Suprapubic skin (tissue), 4 donors: ENCODE results near the gene CDH3. TPM values are rescaled to one million over a fixed set of nuclear protein-coding genes. Genes with fewer than 3 reads are reported as not detected.

Source experiments
- DNase-seq, 2 donors: peaks; one replicate each; pipeline ENCODE4 v3.0.0-alpha.2; 2019; ENCODE audit warnings: low spot score in 2 of 2
- H3K27ac ChIP-seq: fragments of 200-600 bp; sonication (generic); one replicate; pipeline ENCODE4 v1.5.1; 2019
- H3K27me3 ChIP-seq: fragments of 200-600 bp; sonication (generic); one replicate; pipeline ENCODE4 v1.5.1; 2019
- H3K36me3 ChIP-seq: fragments of 200-600 bp; sonication (generic); one replicate; pipeline ENCODE4 v1.5.1; 2019
- H3K4me1 ChIP-seq: fragments of 200-600 bp; sonication (generic); one replicate; pipeline ENCODE4 v1.5.1; 2019
- H3K4me3 ChIP-seq: fragments of 200-600 bp; sonication (generic); one replicate; pipeline ENCODE4 v1.5.1; 2019; ENCODE audit warnings: mild to moderate bottlenecking
- H3K9me3 ChIP-seq: fragments of 200-600 bp; sonication (generic); one replicate; pipeline ENCODE4 v1.5.1; 2019
- CTCF ChIP-seq, 2 donors: fragments of 200-600 bp in 1 of 2; fragments of 450-650 bp in 1 of 2; sonication (generic) in 1 of 2; IDR thresholded peaks; one replicate each; pipeline ENCODE4 v1.5.1; 2016 to 2019; ENCODE audit warnings: antibody characterized with exemption in 2 of 2, mild to moderate bottlenecking in 1 of 2, moderate library complexity in 1 of 2
- EP300 ChIP-seq: sonication (generic); formaldehyde crosslinking; IDR thresholded peaks from one replicate; pipeline ENCODE4 v1.6.1; 2017; ENCODE audit warnings: antibody characterized with exemption
- POLR2A ChIP-seq, 2 donors: fragments of 450-650 bp; IDR thresholded peaks; one replicate each; pipeline ENCODE4 v1.6.1; 2017; ENCODE audit warnings: antibody characterized with exemption in 2 of 2, mild to moderate bottlenecking in 2 of 2, moderate library complexity in 2 of 2
- POLR2AphosphoS5 ChIP-seq, 3 donors: sonication (generic); formaldehyde crosslinking; IDR thresholded peaks; one replicate each; pipeline ENCODE4 v1.6.1; 2017; ENCODE audit warnings: antibody characterized with exemption in 3 of 3
- WGBS: methylation state at CpG from one replicate; pipeline ENCODE4 v1.1.5; 2018; 5-methylcytosine and 5-hydroxymethylcytosine counted together
- total RNA-seq, 4 donors: library from RNA; depleted of rRNA; stranded (reverse); fragments of >200 nt; gene quantifications; one replicate each; pipeline ENCODE4 v1.1.0, GENCODE V29; 2016

Gene CDH3
- 10 to 100 TPM; 39.0 to 96.8 (median 70.1) TPM for total RNA-seq

DNA sequence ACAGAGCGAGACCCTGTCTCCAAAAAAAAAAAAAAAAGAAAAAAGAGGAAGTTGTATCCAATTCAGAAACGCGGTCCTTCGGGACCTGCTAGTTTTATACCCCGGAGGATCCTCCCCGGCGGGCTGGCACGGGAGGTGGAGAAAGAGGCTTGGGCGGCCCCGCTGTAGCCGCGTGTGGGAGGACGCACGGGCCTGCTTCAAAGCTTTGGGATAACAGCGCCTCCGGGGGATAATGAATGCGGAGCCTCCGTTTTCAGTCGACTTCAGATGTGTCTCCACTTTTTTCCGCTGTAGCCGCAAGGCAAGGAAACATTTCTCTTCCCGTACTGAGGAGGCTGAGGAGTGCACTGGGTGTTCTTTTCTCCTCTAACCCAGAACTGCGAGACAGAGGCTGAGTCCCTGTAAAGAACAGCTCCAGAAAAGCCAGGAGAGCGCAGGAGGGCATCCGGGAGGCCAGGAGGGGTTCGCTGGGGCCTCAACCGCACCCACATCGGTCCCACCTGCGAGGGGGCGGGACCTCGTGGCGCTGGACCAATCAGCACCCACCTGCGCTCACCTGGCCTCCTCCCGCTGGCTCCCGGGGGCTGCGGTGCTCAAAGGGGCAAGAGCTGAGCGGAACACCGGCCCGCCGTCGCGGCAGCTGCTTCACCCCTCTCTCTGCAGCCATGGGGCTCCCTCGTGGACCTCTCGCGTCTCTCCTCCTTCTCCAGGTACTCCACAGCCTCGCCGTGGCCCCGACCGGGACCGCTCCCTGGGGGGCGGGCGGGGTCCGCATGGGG lies at the start of gene CDH3:
CDH3 (plus strand) TSS at position 596 of the 779 bp plus-strand sequence; CDS start at position 666, 70 bp downstream.
- peaks cover 59% of the 10 kb centered on the region for H3K27me3 ChIP-seq
- peaks cover 27% of the 10 kb centered on the region for H3K4me1 ChIP-seq
- H3K27ac ChIP-seq = peak within 1 kb of the TSS; percentile 71
- WGBS = under 1% methylated on average over 52 of the region's 53 CpGs
- no peaks in the 10 kb centered on the region for H3K9me3 ChIP-seq
- DNase-seq = no peak
- TF ChIP-seq CTCF (IDR thresholded peaks at IDR 0.05) = no peak
- TF ChIP-seq POLR2A (IDR thresholded peaks at IDR 0.05) = no peak
- no peak for TF ChIP-seq POLR2AphosphoS5 (IDR thresholded peaks at IDR 0.05)
- TF ChIP-seq EP300 = no peak
- H3K4me3 ChIP-seq = peak within 1 kb of the TSS; percentile 61
- no peaks in the 10 kb centered on the region for H3K36me3 ChIP-seq

DNA sequence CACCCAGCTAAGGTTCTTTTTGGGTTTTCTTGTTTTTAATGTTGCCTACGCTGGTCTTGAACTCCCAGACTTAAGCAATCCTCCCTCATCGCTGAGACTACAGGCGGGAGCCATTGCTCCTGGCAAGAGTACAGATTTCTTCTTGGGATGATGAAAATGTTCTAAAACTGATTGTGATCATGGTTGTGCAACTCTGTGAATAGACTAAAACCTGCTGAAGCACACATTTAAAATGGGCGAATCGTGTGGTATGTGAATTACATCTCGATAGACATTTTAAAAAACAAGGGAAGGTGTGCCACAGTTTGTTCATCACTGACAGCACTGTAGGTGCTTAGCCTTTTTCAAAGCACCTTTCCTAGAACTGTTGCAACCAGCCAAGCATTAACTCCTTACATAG lies 48.8 kb upstream of the CDH3 start:
- no peak for DNase-seq
- H3K4me3 ChIP-seq = no peak overlapping the region
- H3K9me3 ChIP-seq = no peaks in the 10 kb centered on the region
- no peaks in the 10 kb centered on the region for H3K4me1 ChIP-seq
- 86% methylated on average over 6 of the region's 6 CpGs for WGBS
- H3K27me3 ChIP-seq = no peaks in the 10 kb centered on the region
- H3K36me3 ChIP-seq = no peaks in the 10 kb centered on the region
- no peak for TF ChIP-seq POLR2AphosphoS5 (IDR thresholded peaks at IDR 0.05)
- TF ChIP-seq CTCF (IDR thresholded peaks at IDR 0.05) = no peak
- no peak for TF ChIP-seq EP300
- TF ChIP-seq POLR2A (IDR thresholded peaks at IDR 0.05) = no peak
- no peak overlapping the region for H3K27ac ChIP-seq

DNA sequence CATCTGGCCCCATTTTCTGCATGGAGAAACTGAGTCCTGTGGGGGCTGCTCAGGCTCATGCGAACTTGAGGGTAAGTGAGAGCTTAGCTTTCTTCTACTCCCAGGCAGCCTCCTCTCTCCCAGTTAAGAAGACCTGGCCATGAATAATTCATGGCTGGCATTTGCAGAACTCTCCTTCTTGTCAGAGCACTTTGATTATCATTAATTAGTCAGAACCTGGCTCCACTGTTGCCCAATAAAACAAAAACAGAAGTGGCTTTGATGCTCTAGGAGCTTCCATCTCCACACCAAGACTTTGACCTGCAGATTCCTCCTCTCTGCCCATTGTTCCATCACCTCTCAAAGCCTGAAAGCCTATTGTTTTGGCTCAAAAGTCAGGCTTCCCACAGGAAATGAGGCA lies 45.5 kb upstream of the CDH3 start:
- no peaks in the 10 kb centered on the region for H3K36me3 ChIP-seq
- TF ChIP-seq CTCF (IDR thresholded peaks at IDR 0.05) = no peak
- no peak for TF ChIP-seq POLR2AphosphoS5 (IDR thresholded peaks at IDR 0.05)
- no peak for TF ChIP-seq EP300
- H3K9me3 ChIP-seq = no peaks in the 10 kb centered on the region
- no peak overlapping the region for H3K4me3 ChIP-seq
- no peak overlapping the region for H3K27ac ChIP-seq
- no peaks in the 10 kb centered on the region for H3K4me1 ChIP-seq
- H3K27me3 ChIP-seq = no peaks in the 10 kb centered on the region
- 94% methylated on average over 1 of the region's 1 CpG for WGBS
- DNase-seq = no peak

GRCh38 chr16:68605746-68606145 lies 39.4 kb upstream of the CDH3 start:
- TF ChIP-seq POLR2AphosphoS5 (IDR thresholded peaks at IDR 0.05) (no peak), EP300 (no peak), POLR2A (IDR thresholded peaks at IDR 0.05) (no peak), CTCF (IDR thresholded peaks at IDR 0.05) (no peak)
- Histone ChIP-seq H3K4me3 (no peak overlapping the region), H3K36me3 (no peaks in the 10 kb centered on the region), H3K27ac (no peak overlapping the region), H3K27me3 (no peaks in the 10 kb centered on the region), H3K9me3 (no peaks in the 10 kb centered on the region), H3K4me1 (no peaks in the 10 kb centered on the region)
- no peak for DNase-seq
- 69% methylated on average over 5 of the region's 5 CpGs for WGBS

DNA sequence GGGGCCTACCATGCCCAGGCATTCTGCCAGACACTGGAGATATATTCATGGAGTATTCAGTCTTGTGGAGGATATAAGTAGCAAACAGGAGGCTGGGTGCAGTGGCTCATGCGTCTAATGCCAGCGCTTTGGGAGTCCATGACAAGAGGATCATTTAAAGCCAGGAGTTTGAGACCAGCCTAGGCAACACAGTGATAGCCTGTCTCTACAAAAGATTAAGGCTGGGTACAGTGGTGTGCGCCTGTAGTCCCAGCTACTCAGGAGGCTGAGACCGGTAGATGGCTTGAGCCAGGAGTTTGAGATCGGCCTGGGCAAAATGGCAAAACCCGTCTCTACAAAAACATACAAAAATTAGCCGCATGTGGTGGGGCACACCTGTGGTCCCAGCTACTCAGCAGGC lies 37.7 kb upstream of the CDH3 start:
- no peak overlapping the region for H3K4me3 ChIP-seq
- WGBS = 86% methylated on average over 7 of the region's 7 CpGs

More for the DNA sequence above, 37.7 kb upstream of the CDH3 start:
- Histone ChIP-seq H3K27me3 (no peaks in the 10 kb centered on the region), H3K4me1 (no peaks in the 10 kb centered on the region), H3K36me3 (no peaks in the 10 kb centered on the region), H3K27ac (no peak overlapping the region), H3K9me3 (no peaks in the 10 kb centered on the region)
- no peak for DNase-seq
- no peak for TF ChIP-seq CTCF (IDR thresholded peaks at IDR 0.05)
- no peak for TF ChIP-seq EP300
- no peak for TF ChIP-seq POLR2AphosphoS5 (IDR thresholded peaks at IDR 0.05)
- TF ChIP-seq POLR2A (IDR thresholded peaks at IDR 0.05) = no peak
